Measurements from ENCODE around the gene MOAP1. TPM values are rescaled to one million over a fixed set of nuclear protein-coding genes. Genes with fewer than 3 reads are reported as not detected.

Gene MOAP1
- total RNA-seq, 1 experiment from 2014 or later, result 18.1 TPM

DNA sequence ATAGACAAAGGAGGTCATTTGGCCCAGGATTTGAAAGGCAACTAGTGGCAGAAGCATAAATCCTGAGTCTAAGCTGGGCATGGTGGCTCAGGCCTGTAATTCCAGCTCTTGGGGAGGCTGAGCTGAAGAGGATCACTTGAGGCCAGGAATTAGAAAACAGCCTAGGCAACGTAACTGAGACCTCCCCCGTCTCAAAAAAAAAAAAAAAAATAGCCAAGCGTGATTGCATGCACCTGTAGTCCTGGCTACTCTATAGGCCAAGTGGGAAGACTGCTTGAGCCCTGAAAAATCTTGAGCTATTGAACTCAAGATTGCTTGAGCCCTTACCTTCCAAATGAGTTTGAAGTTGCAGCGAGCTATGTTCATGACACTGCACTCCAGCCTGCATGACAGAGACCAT lies 14.3 kb upstream of the MOAP1 start (continued):
- TF ChIP-seq, protein P1, sequence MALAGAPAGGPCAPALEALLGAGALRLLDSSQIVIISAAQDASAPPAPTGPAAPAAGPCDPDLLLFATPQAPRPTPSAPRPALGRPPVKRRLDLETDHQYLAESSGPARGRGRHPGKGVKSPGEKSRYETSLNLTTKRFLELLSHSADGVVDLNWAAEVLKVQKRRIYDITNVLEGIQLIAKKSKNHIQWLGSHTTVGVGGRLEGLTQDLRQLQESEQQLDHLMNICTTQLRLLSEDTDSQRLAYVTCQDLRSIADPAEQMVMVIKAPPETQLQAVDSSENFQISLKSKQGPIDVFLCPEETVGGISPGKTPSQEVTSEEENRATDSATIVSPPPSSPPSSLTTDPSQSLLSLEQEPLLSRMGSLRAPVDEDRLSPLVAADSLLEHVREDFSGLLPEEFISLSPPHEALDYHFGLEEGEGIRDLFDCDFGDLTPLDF (CRISPR knock-in tag; IDR thresholded peaks at IDR 0.05), result no peak
- TF ChIP-seq SMAD3 (CRISPR knock-in tag; IDR thresholded peaks at IDR 0.05; ENCODE audit: borderline replicate concordance) (no peak), TEAD4 (CRISPR knock-in tag; IDR thresholded peaks at IDR 0.05) (no peak), RORB (CRISPR knock-in tag; IDR thresholded peaks at IDR 0.05) (no peak), ZNF219 (CRISPR knock-in tag; IDR thresholded peaks at IDR 0.05; ENCODE audit: borderline replicate concordance) (no peak), ZNF416 (CRISPR knock-in tag; IDR thresholded peaks at IDR 0.05) (no peak), NFE2L1 (CRISPR knock-in tag; IDR thresholded peaks at IDR 0.05) (no peak), OVOL2 (CRISPR knock-in tag; IDR thresholded peaks at IDR 0.05; ENCODE audit: borderline replicate concordance) (no peak), MXD4 (CRISPR knock-in tag; IDR thresholded peaks at IDR 0.05; ENCODE audit: borderline replicate concordance) (no peak)
- TF ChIP-seq, protein P2, sequence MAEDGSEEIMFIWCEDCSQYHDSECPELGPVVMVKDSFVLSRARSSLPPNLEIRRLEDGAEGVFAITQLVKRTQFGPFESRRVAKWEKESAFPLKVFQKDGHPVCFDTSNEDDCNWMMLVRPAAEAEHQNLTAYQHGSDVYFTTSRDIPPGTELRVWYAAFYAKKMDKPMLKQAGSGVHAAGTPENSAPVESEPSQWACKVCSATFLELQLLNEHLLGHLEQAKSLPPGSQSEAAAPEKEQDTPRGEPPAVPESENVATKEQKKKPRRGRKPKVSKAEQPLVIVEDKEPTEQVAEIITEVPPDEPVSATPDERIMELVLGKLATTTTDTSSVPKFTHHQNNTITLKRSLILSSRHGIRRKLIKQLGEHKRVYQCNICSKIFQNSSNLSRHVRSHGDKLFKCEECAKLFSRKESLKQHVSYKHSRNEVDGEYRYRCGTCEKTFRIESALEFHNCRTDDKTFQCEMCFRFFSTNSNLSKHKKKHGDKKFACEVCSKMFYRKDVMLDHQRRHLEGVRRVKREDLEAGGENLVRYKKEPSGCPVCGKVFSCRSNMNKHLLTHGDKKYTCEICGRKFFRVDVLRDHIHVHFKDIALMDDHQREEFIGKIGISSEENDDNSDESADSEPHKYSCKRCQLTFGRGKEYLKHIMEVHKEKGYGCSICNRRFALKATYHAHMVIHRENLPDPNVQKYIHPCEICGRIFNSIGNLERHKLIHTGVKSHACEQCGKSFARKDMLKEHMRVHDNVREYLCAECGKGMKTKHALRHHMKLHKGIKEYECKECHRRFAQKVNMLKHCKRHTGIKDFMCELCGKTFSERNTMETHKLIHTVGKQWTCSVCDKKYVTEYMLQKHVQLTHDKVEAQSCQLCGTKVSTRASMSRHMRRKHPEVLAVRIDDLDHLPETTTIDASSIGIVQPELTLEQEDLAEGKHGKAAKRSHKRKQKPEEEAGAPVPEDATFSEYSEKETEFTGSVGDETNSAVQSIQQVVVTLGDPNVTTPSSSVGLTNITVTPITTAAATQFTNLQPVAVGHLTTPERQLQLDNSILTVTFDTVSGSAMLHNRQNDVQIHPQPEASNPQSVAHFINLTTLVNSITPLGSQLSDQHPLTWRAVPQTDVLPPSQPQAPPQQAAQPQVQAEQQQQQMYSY (CRISPR knock-in tag; IDR thresholded peaks at IDR 0.05), result no peak
- TF ChIP-seq, protein P3, sequence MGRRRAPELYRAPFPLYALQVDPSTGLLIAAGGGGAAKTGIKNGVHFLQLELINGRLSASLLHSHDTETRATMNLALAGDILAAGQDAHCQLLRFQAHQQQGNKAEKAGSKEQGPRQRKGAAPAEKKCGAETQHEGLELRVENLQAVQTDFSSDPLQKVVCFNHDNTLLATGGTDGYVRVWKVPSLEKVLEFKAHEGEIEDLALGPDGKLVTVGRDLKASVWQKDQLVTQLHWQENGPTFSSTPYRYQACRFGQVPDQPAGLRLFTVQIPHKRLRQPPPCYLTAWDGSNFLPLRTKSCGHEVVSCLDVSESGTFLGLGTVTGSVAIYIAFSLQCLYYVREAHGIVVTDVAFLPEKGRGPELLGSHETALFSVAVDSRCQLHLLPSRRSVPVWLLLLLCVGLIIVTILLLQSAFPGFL (CRISPR knock-in tag; IDR thresholded peaks at IDR 0.05; ENCODE audit: borderline replicate concordance), result no peak

DNA sequence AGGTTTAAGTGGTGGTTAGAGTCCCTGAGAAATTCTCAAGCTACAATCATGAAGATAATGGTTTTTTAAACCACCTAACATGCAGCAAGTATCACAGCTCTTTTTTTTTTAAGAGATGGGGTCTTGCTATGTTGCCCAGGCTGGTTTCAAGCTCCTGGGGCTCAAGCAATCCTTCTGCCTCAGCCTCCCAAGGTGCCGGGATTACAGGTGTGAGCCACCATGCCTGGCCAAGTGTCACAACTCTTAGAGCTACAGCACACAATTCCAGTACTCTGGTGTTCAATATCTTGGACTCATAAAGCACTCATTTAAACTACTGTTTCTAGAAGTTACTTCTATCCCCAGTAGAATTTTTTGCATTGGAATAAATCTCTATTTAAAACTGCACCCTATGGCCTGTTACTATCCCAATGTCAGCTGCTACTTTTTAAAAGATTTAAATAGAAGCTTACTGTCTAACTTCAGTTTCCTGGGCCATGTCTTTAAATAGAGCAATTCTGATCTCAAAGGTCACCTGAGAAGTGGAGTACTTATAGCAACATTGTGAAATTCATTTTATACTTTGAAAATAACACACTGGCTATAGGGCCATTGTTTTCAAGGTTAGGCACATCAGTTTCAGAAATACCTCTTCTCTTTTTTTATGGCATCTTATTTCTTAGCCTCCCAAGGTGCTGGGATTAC lies 10.8 kb upstream of the MOAP1 start:
- no peak for DNase-seq (ENCODE audit: low spot score)
- TF ChIP-seq, protein P4, sequence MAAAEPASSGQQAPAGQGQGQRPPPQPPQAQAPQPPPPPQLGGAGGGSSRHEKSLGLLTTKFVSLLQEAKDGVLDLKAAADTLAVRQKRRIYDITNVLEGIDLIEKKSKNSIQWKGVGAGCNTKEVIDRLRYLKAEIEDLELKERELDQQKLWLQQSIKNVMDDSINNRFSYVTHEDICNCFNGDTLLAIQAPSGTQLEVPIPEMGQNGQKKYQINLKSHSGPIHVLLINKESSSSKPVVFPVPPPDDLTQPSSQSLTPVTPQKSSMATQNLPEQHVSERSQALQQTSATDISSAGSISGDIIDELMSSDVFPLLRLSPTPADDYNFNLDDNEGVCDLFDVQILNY (CRISPR knock-in tag; IDR thresholded peaks at IDR 0.05), result no peak
- no peak for TF ChIP-seq TEAD1 (CRISPR knock-in tag; IDR thresholded peaks at IDR 0.05)
- TF ChIP-seq, protein P5, sequence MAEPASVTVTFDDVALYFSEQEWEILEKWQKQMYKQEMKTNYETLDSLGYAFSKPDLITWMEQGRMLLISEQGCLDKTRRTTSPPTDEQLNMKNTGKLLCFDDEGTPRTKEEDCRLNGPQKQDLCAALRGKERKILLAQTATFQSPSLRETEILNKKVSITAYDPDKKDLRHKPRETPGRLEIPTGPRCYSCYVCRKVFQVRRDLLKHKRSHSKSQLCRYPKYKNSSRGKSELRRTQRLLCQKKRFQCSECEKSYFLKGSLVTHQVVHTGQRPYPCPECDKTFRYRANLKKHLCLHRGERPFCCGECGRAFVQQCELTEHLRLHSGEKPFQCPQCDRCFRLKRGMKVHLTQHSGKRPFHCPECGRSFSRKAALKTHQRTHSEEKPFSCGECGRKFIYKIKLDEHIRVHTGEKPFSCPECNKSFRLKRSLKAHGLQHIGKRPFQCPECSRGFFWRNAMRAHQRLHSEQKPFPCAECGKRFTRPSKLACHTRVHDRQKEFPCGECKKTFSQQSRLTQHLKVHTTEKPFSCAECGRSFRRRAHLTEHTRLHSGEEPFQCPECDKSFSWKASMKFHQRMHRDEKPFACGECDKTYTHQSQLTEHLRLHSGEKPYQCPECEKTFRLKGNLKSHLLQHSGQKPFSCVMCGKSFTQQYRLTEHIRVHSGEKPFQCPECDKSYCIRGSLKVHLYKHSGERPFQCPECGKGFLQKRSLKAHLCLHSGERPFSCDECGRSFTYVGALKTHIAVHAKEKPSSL (CRISPR knock-in tag; conservative IDR thresholded peaks at IDR 0.05), result no peak
- no peak for TF ChIP-seq ZNF317 (CRISPR knock-in tag; IDR thresholded peaks at IDR 0.05; ENCODE audit: borderline replicate concordance, low read depth)
- TF ChIP-seq ZBTB21 (CRISPR knock-in tag; IDR thresholded peaks at IDR 0.05; ENCODE audit: borderline replicate concordance), result no peak
- TF ChIP-seq TP53 (CRISPR knock-in tag; IDR thresholded peaks at IDR 0.05), result no peak
- no peak for TF ChIP-seq SMAD4 (CRISPR knock-in tag; IDR thresholded peaks at IDR 0.05)
- no peak for TF ChIP-seq MXD4 (CRISPR knock-in tag; IDR thresholded peaks at IDR 0.05; ENCODE audit: borderline replicate concordance)
- POLR2A ChIA-PET, result no interaction called here
- H3K27ac Mint-ChIP-seq, result no peak overlapping the region
- no peak overlapping the region for H3K4me3 Mint-ChIP-seq
- CTCF ChIA-PET, result interaction anchor here (0.6 to 0.7 kb wide), 2 partner anchors 17 to 429 kb away, joined by 3 read pairs; no protein-coding TSS in a partner anchor
- no peaks in the 10 kb centered on the region for H3K4me1 Mint-ChIP-seq
- ATAC-seq, result no peak
- no peaks in the 10 kb centered on the region for H3K27me3 Mint-ChIP-seq (ENCODE audit: low read depth)
- H3K36me3 Mint-ChIP-seq, result no peaks in the 10 kb centered on the region
- H3K9me3 Mint-ChIP-seq, result no peaks in the 10 kb centered on the region
